DND-41 (cell line): ENCODE data around the gene ACTR1A.
"Not testable (repeated sequence)": the region's sequence is repeated elsewhere in the genome, so short reads cannot be mapped to it uniquely, and the experiment has no call there.

ENCODE experiments used
- ATAC-seq: fragments of 200-7000 bp; cut with Tn5 transposase; 3 replicates; pipeline ENCODE4 v1.9.1; 2021; ENCODE audit warnings: low read depth; ENCODE audit not compliant: insufficient read depth
- DNase-seq: peaks from one replicate; pipeline ENCODE4 v3.0.0-alpha.2; 2020
- H2AFZ ChIP-seq: 2 replicates; pipeline ENCODE4 v1.6.0; 2012; ENCODE audit warnings: low read depth, low read length
- H3K27ac ChIP-seq: 2 replicates; pipeline ENCODE4 v1.5.1; 2012; ENCODE audit warnings: low read length, inconsistent platforms
- H3K27me3 ChIP-seq: fragments of 200-600 bp; sonication (generic); 2 replicates; pipeline ENCODE4 v1.6.0; 2012; ENCODE audit warnings: low read length, mild to moderate bottlenecking, inconsistent platforms; ENCODE audit not compliant: insufficient read depth, poor library complexity
- H3K36me3 ChIP-seq: 2 replicates; pipeline ENCODE4 v1.5.1; 2012; ENCODE audit warnings: low read length, inconsistent platforms; ENCODE audit not compliant: insufficient read depth
- H3K4me1 ChIP-seq: 2 replicates; pipeline ENCODE4 v1.5.1; 2012; ENCODE audit warnings: mild to moderate bottlenecking, low read length; ENCODE audit not compliant: insufficient read depth
- H3K4me2 ChIP-seq: 2 replicates; pipeline ENCODE4 v1.6.0; 2012; ENCODE audit warnings: mild to moderate bottlenecking, moderate library complexity, low read length, inconsistent platforms; ENCODE audit not compliant: insufficient read depth
- H3K4me3 ChIP-seq, 2 experiments: fragments of 200-600 bp in 1 of 2; shearing (Covaris generic) in 1 of 2; 2 replicates each; pipeline ENCODE4 v1.5.1; 2012 to 2016; ENCODE audit warnings: inconsistent platforms in 2 of 2, low read length in 2 of 2, mild to moderate bottlenecking in 2 of 2, low read depth in 1 of 2, moderate library complexity in 1 of 2
- H3K79me2 ChIP-seq: 2 replicates; pipeline ENCODE4 v1.6.0; 2012; ENCODE audit warnings: low read length, inconsistent platforms; ENCODE audit not compliant: insufficient read depth
- H3K9ac ChIP-seq: 2 replicates; pipeline ENCODE4 v1.6.0; 2012; ENCODE audit warnings: low read depth, mild to moderate bottlenecking, inconsistent platforms, low read length, moderate library complexity
- H3K9me3 ChIP-seq: 2 replicates; pipeline ENCODE4 v1.5.1; 2012; ENCODE audit warnings: low read length, moderate library complexity, mild to moderate bottlenecking, inconsistent platforms; ENCODE audit not compliant: insufficient read depth, severe bottlenecking
- H4K20me1 ChIP-seq: 2 replicates; pipeline ENCODE4 v1.6.0; 2012; ENCODE audit warnings: low read length; ENCODE audit not compliant: insufficient read depth
- EZH2 ChIP-seq: IDR thresholded peaks from 3 replicates; pipeline ENCODE4 v1.6.1; 2012; ENCODE audit warnings: borderline replicate concordance, low read depth, mild to moderate bottlenecking, moderate library complexity, low read length, inconsistent platforms; ENCODE audit not compliant: severe bottlenecking
- TF ChIP-seq, protein P1 (sequence below): IDR thresholded peaks from 2 replicates; pipeline ENCODE4 v1.5.1; 2012; ENCODE audit warnings: borderline replicate concordance, low read length, moderate library complexity, mild to moderate bottlenecking; ENCODE audit not compliant: poor library complexity, severe bottlenecking; ENCODE audit errors: extremely low read depth

The ACTR1A gene

GRCh38 chr10:102457591-102458150, 44.8 kb downstream of the ACTR1A start:
- H3K9ac ChIP-seq = no peak overlapping the region
- no peak overlapping the region for H3K4me2 ChIP-seq
- H3K27me3 ChIP-seq = no peaks in the 10 kb centered on the region
- DNase-seq = no peak
- H3K4me3 ChIP-seq = no peak overlapping the region
- peaks cover 4% of the 10 kb centered on the region for H3K36me3 ChIP-seq
- H3K27ac ChIP-seq = no peak overlapping the region
- ATAC-seq = no peak
- peaks cover 27% of the 10 kb centered on the region for H3K4me1 ChIP-seq
- TF ChIP-seq EZH2 = no peak
- TF ChIP-seq, protein P1, sequence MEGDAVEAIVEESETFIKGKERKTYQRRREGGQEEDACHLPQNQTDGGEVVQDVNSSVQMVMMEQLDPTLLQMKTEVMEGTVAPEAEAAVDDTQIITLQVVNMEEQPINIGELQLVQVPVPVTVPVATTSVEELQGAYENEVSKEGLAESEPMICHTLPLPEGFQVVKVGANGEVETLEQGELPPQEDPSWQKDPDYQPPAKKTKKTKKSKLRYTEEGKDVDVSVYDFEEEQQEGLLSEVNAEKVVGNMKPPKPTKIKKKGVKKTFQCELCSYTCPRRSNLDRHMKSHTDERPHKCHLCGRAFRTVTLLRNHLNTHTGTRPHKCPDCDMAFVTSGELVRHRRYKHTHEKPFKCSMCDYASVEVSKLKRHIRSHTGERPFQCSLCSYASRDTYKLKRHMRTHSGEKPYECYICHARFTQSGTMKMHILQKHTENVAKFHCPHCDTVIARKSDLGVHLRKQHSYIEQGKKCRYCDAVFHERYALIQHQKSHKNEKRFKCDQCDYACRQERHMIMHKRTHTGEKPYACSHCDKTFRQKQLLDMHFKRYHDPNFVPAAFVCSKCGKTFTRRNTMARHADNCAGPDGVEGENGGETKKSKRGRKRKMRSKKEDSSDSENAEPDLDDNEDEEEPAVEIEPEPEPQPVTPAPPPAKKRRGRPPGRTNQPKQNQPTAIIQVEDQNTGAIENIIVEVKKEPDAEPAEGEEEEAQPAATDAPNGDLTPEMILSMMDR = no peak
- no peaks in the 10 kb centered on the region for H4K20me1 ChIP-seq
- H3K9me3 ChIP-seq = no peaks in the 10 kb centered on the region
- peaks cover 6% of the 10 kb centered on the region; the same call in 1 of the 2 replicates for H3K79me2 ChIP-seq
- H2AFZ ChIP-seq = no peak overlapping the region

DNA sequence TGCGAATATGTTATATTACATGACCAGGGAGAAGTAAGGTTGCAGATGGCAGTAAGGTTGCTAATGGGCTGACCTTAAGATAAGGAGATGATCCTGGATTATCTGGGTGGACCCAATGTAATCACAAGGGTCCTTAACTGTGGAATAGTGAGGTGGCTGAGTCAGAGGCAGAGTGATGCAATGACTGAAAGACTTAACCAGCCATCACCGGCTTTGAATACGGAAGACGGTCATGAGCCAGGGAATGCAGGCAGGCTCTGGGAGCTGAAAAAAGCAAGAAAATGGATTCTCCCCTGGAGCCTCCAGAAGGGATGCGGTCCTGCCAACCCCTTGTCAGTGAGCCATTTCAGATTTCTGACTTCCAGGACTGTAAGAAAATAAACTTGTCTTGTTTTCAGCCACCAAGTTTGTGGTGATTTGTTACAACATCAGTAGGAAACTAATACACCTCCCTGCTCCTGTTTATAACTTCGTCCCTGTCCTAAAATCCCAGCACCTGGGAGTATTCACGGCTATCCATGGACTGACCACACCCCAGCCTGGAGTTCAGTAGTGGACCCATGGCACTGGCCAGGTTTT, 46.5 kb downstream of the ACTR1A start:
- Histone ChIP-seq H3K79me2 (peaks cover 12% of the 10 kb centered on the region), H3K4me1 (peaks cover 25% of the 10 kb centered on the region), H2AFZ (no peak overlapping the region), H4K20me1 (0 out of 2 replicates have a peak, but pooled peaks cover 4% of the 10 kb centered on the region), H3K36me3 (peaks cover 12% of the 10 kb centered on the region), H3K9ac (no peak overlapping the region), H3K4me3 (no peak overlapping the region), H3K9me3 (no peaks in the 10 kb centered on the region), H3K4me2 (no peak overlapping the region), H3K27me3 (no peaks in the 10 kb centered on the region), H3K27ac (no peak overlapping the region)
- DNase-seq = no peak
- no peak for TF ChIP-seq EZH2
- TF ChIP-seq, protein P1 = no peak
- no peak for ATAC-seq

DNA sequence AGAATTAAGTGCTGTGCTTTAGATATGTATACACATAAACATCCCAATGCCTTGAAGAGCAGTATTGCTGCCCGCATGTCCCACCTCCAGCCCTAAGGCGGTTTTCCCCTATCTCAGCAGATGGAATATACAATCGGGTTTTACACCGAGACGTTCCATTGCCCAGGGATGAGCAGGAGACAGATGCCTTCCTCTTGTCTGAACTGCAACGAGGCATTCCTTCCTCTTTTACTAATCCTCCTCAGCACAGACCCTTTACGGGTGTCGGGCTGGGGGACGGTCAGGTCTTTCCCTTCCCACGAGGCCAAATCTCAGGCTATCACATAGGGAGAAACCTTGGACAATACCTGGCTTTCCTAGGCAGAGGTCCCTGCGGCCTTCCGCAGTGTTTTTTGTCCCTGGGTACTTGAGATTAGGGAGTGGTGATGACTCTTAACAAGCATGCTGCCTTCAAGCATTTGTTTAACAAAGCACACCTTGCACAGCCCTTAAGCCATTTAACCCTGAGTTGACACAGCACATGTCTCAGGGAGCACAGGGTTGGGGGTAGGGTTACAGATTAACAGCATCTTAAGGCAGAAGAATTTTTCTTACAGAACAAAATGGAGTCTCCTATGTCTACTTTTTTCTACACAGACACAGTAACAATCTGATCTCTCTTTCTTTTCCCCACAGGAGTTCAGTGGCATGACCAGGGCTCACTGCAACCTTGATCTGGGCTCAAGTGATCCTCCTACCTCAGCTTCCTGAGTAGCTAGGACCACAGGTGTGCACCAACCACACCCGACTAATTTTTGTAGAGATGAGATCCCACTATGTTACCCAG, 47.6 kb downstream of the ACTR1A start:
- Histone ChIP-seq H3K36me3 (peaks cover 12% of the 10 kb centered on the region), H3K79me2 (peaks cover 19% of the 10 kb centered on the region), H3K4me1 (peaks cover 19% of the 10 kb centered on the region)
- DNase-seq, H3K27me3 ChIP-seq, H3K9ac ChIP-seq, H3K9me3 ChIP-seq, H3K27ac ChIP-seq, H4K20me1 ChIP-seq, ATAC-seq, H3K4me3 ChIP-seq, H2AFZ ChIP-seq, H3K4me2 ChIP-seq: not testable (repeated sequence)

DNA sequence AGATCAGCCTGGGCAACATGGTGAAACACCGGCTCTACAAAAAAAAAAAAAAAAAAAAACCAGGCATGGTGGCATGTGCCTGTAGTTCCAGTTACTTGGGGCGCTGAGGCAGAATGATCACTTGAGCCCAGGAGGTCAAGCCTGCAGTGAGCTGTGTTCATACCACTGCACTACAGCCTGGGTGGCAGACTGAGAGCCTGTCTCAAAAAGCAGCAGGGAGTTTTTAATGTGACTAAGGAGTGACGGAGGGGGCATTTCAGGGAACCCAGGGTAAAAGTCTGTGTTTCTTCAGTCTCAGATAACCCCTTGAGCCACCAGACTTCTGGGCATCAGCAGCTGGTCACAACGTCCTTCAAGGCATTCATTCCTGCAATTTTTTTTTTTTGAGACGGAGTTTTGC, 49.0 kb downstream of the ACTR1A start:
- no peak overlapping the region for H3K9ac ChIP-seq
- no peaks in the 10 kb centered on the region for H3K9me3 ChIP-seq
- no peak overlapping the region for H2AFZ ChIP-seq
- no peak for DNase-seq
- no peak for ATAC-seq
- H3K27me3 ChIP-seq = no peaks in the 10 kb centered on the region
- H3K79me2 ChIP-seq = peaks cover 19% of the 10 kb centered on the region
- peaks cover 28% of the 10 kb centered on the region for H3K4me1 ChIP-seq
- H3K27ac ChIP-seq = no peak overlapping the region
- H4K20me1 ChIP-seq = 0 out of 2 replicates have a peak, but pooled peaks cover 4% of the 10 kb centered on the region
- TF ChIP-seq, protein P1 = no peak
- no peak for TF ChIP-seq EZH2
- H3K4me3 ChIP-seq = no peak overlapping the region
- H3K36me3 ChIP-seq = peaks cover 12% of the 10 kb centered on the region
- no peak overlapping the region for H3K4me2 ChIP-seq
